Left colon (tissue), 2 donors: Measurements from ENCODE around the gene LRRC8D. TPM values are rescaled to one million over a fixed set of nuclear protein-coding genes. Genes with fewer than 3 reads are reported as not detected.
"Not testable (repeated sequence)": the region's sequence is repeated elsewhere in the genome, so short reads cannot be mapped to it uniquely, and the experiment has no call there.

Source experiments
- ATAC-seq: fragments of 200-7000 bp; cut with Tn5 transposase; one replicate; pipeline ENCODE4 v1.9.1; 2020; ENCODE audit warnings: mild to moderate bottlenecking, moderate library complexity
- DNase-seq, 2 donors: peaks; one replicate each; pipeline ENCODE4 v3.0.0-alpha.2; 2020
- intact Hi-C, 2 donors: fragments of 100-400 bp; cut with DNase I in 1 of 2; cut with micrococcal nuclease in 1 of 2; formaldehyde crosslinking; loops; one replicate each; pipeline versions ENCODE4 v1.11.2 to v1.14.0; 2022; cut with DNase I, micrococcal nuclease
- total RNA-seq, 2 donors: library from RNA; stranded (reverse); fragmentation: NEBNext Ultra II Directional; extraction: Animal tissue kit (Norgen Biotek cat#: 25700); gene quantifications; one replicate each; pipeline ENCODE4 v1.2.1, GENCODE V29; 2021
- donor health status: DM: no; HTN: no; CAD: no.
- donor health status: DM: yes; HTN: yes; CAD: no.

LRRC8D gene
- total RNA-seq, 2 donors from 2014 or later, result 36.6 to 48.0 TPM

GRCh38 chr1:89959719-89960118, 138.9 kb downstream of the LRRC8D start:
- intact Hi-C loops, result no loop called here
- ATAC-seq (no peak), DNase-seq (no peak)

GRCh38 chr1:89962024-89962741, 141.4 kb downstream of the LRRC8D start:
- no peak for DNase-seq
- ATAC-seq, result no peak
- intact Hi-C loops, result no loop called here

- DNase-seq (no peak), ATAC-seq (no peak)
- intact Hi-C loops, result no loop called here
Measured at GRCh38 chr1:89962742-89963075, 141.9 kb downstream of the LRRC8D start.

GRCh38 chr1:89965193-89965768, 144.4 kb downstream of the LRRC8D start:
- DNase-seq, result no peak
- intact Hi-C loops, result no loop called here
- ATAC-seq, result no peak

GRCh38 chr1:89966656-89967055, 145.8 kb downstream of the LRRC8D start:
- intact Hi-C loops, result no loop called here
- DNase-seq, result no peak
- ATAC-seq, result no peak

- DNase-seq (no peak), ATAC-seq (peak; percentile 40)
- intact Hi-C loops, result no loop called here
Measured at GRCh38 chr1:89971600-89971999, 150.8 kb downstream of the LRRC8D start.

GRCh38 chr1:89972024-89972423, 151.2 kb downstream of the LRRC8D start:
- DNase-seq (no peak), ATAC-seq (no peak)
- intact Hi-C loops, result no loop called here

- ATAC-seq, result no peak
- intact Hi-C loops, result no loop called here
Measured at GRCh38 chr1:89973471-89974127, 152.8 kb downstream of the LRRC8D start.

GRCh38 chr1:89974256-89974655, 153.4 kb downstream of the LRRC8D start:
- ATAC-seq, result no peak
- intact Hi-C loops, result no loop called here
- DNase-seq, result no peak

More at GRCh38 chr1:89973471-89974127, 152.8 kb downstream of the LRRC8D start:
- DNase-seq, result no peak

GRCh38 chr1:89974696-89975470, 154.1 kb downstream of the LRRC8D start:
- ATAC-seq (no peak), DNase-seq (no peak)
- intact Hi-C loops, result no loop called here

GRCh38 chr1:89975540-89976125, 154.8 kb downstream of the LRRC8D start:
- ATAC-seq, result no peak
- intact Hi-C loops, result no loop called here
- DNase-seq, result no peak

GRCh38 chr1:89978755-89979154, 157.9 kb downstream of the LRRC8D start:
- ATAC-seq, result no peak
- intact Hi-C loops, result no loop called here
- no peak for DNase-seq

- DNase-seq, result no peak
- ATAC-seq, result no peak
- intact Hi-C loops, result loop anchor here in 1 of 2 donors (10.0 kb wide), 1 partner anchor 176 kb away; no protein-coding TSS in a partner anchor
Measured at GRCh38 chr1:89980605-89981004, 159.8 kb downstream of the LRRC8D start.

- intact Hi-C loops, result loop anchor here in 1 of 2 donors (10.0 kb wide), 1 partner anchor 178 kb away; no protein-coding TSS in a partner anchor
- ATAC-seq, result not testable (repeated sequence)
Measured at GRCh38 chr1:89982846-89983245, 162.0 kb downstream of the LRRC8D start.

GRCh38 chr1:89984564-89985116, 163.8 kb downstream of the LRRC8D start:
- intact Hi-C loops, result loop anchor here in 1 of 2 donors (10.0 kb wide), 1 partner anchor 180 kb away; no protein-coding TSS in a partner anchor
- DNase-seq, ATAC-seq: not testable (repeated sequence)

More at GRCh38 chr1:89982846-89983245, 162.0 kb downstream of the LRRC8D start:
- DNase-seq, result not testable (repeated sequence)

GRCh38 chr1:89986020-89986419, 165.2 kb downstream of the LRRC8D start:
- DNase-seq (no peak), ATAC-seq (peak; percentile 33)
- intact Hi-C loops, result loop anchor here (2.0 to 10.0 kb wide), 2 partner anchors 181 kb away; no protein-coding TSS in a partner anchor
